Measurements from ENCODE around the gene IL15.

Gene IL15

GRCh38 chr4:141692081-141692480 lies 55.7 kb downstream of the IL15 start:
- Histone ChIP-seq H3K9ac (ENCODE audit: low read depth, low read length, poor library complexity, severe bottlenecking) (no peak overlapping the region), H3K9me2 (replicated peaks; ENCODE audit: low read depth, low read length) (no peaks in the 10 kb centered on the region), H3K4me2 (ENCODE audit: low read depth, low read length, poor library complexity, severe bottlenecking) (no peak overlapping the region), H3K9me3 (ENCODE audit: insufficient read depth, low read depth, low read length) (no peaks in the 10 kb centered on the region), H3K27me3 (ENCODE audit: insufficient read depth, low read length, poor library complexity, severe bottlenecking) (no peaks in the 10 kb centered on the region), H4K20me1 (ENCODE audit: insufficient read depth, low read length, poor library complexity, severe bottlenecking) (no peaks in the 10 kb centered on the region), H3K36me3 (ENCODE audit: insufficient read depth, low read length) (no peaks in the 10 kb centered on the region), H2AFZ (ENCODE audit: low read length) (no peak overlapping the region), H3K4me3 (ENCODE audit: low read length, poor library complexity, severe bottlenecking) (no peak overlapping the region), H3K4me1 (ENCODE audit: insufficient read depth, low read length, poor library complexity, severe bottlenecking) (no peaks in the 10 kb centered on the region), H3K79me2 (ENCODE audit: insufficient read depth, low read length) (no peaks in the 10 kb centered on the region), H3F3A (ENCODE audit: low read depth) (no peaks in the 10 kb centered on the region)
- TF ChIP-seq CTCF (conservative IDR thresholded peaks at IDR 0.05; ENCODE audit: low read length) = no peak
- no peak for TF ChIP-seq EZH2phosphoT487 (IDR thresholded peaks at IDR 0.05; ENCODE audit: borderline replicate concordance)

GRCh38 chr4:141697116-141697515 lies 60.7 kb downstream of the IL15 start:
- H3K27me3 ChIP-seq (ENCODE audit: insufficient read depth, low read length, poor library complexity, severe bottlenecking) = no peaks in the 10 kb centered on the region
- H3K4me3 ChIP-seq (ENCODE audit: low read length, poor library complexity, severe bottlenecking) = no peak overlapping the region
- no peaks in the 10 kb centered on the region for H3K9me2 ChIP-seq (replicated peaks; ENCODE audit: low read depth, low read length)
- H2AFZ ChIP-seq (ENCODE audit: low read length) = no peak overlapping the region
- no peaks in the 10 kb centered on the region for H3K36me3 ChIP-seq (ENCODE audit: insufficient read depth, low read length)
- no peaks in the 10 kb centered on the region for H3F3A ChIP-seq (ENCODE audit: low read depth)
- no peak overlapping the region for H3K9ac ChIP-seq (ENCODE audit: low read depth, low read length, poor library complexity, severe bottlenecking)
- TF ChIP-seq CTCF (conservative IDR thresholded peaks at IDR 0.05; ENCODE audit: low read length) (no peak), EZH2phosphoT487 (IDR thresholded peaks at IDR 0.05; ENCODE audit: borderline replicate concordance) (no peak)
- no peaks in the 10 kb centered on the region for H3K9me3 ChIP-seq (ENCODE audit: insufficient read depth, low read depth, low read length)
- no peaks in the 10 kb centered on the region for H3K4me1 ChIP-seq (ENCODE audit: insufficient read depth, low read length, poor library complexity, severe bottlenecking)
- no peak overlapping the region for H3K4me2 ChIP-seq (ENCODE audit: low read depth, low read length, poor library complexity, severe bottlenecking)
- H4K20me1 ChIP-seq (ENCODE audit: insufficient read depth, low read length, poor library complexity, severe bottlenecking) = no peaks in the 10 kb centered on the region
- no peaks in the 10 kb centered on the region for H3K79me2 ChIP-seq (ENCODE audit: insufficient read depth, low read length)

- Histone ChIP-seq H3F3A (ENCODE audit: low read depth) (no peaks in the 10 kb centered on the region), H3K4me1 (ENCODE audit: insufficient read depth, low read length, poor library complexity, severe bottlenecking) (no peaks in the 10 kb centered on the region), H3K9me3 (ENCODE audit: insufficient read depth, low read depth, low read length) (peaks cover 12% of the 10 kb centered on the region; the same call in 1 of the 2 replicates), H2AFZ (ENCODE audit: low read length) (no peak overlapping the region), H3K79me2 (ENCODE audit: insufficient read depth, low read length) (no peaks in the 10 kb centered on the region), H3K4me3 (ENCODE audit: low read length, poor library complexity, severe bottlenecking) (no peak overlapping the region), H4K20me1 (ENCODE audit: insufficient read depth, low read length, poor library complexity, severe bottlenecking) (no peaks in the 10 kb centered on the region), H3K9me2 (replicated peaks; ENCODE audit: low read depth, low read length) (no peaks in the 10 kb centered on the region), H3K9ac (ENCODE audit: low read depth, low read length, poor library complexity, severe bottlenecking) (no peak overlapping the region), H3K27me3 (ENCODE audit: insufficient read depth, low read length, poor library complexity, severe bottlenecking) (no peaks in the 10 kb centered on the region), H3K36me3 (ENCODE audit: insufficient read depth, low read length) (no peaks in the 10 kb centered on the region), H3K4me2 (ENCODE audit: low read depth, low read length, poor library complexity, severe bottlenecking) (no peak overlapping the region)
- TF ChIP-seq EZH2phosphoT487 (IDR thresholded peaks at IDR 0.05; ENCODE audit: borderline replicate concordance) (no peak), CTCF (conservative IDR thresholded peaks at IDR 0.05; ENCODE audit: low read length) (peak; percentile 47)
These were observed 66.2 kb downstream of the IL15 start for GRCh38 chr4:141702472-141703182.

Data from Loucy (cell line).